Transverse colon (tissue), 4 donors: ENCODE measurements around the gene BTBD17.

Experiments used
- CTCF ChIP-seq, 5 experiments: fragments of 200-600 bp in 3 of 5; fragments of 450-650 bp in 2 of 5; sonication (generic) in 3 of 5; IDR thresholded peaks; 1 replicate in 2 of 5; 2 replicates in 3 of 5; pipeline ENCODE4 v1.5.1; 2016 to 2017; ENCODE audit warnings: antibody characterized with exemption in 5 of 5, inconsistent platforms in 3 of 5, mild to moderate bottlenecking in 2 of 5, moderate library complexity in 1 of 5
- EP300 ChIP-seq: sonication (generic); formaldehyde crosslinking; IDR thresholded peaks from one replicate; pipeline ENCODE4 v1.6.1; 2017; ENCODE audit warnings: antibody characterized with exemption, low read depth
- POLR2A ChIP-seq: fragments of 450-650 bp; IDR thresholded peaks from one replicate; pipeline ENCODE4 v1.6.1; 2016; ENCODE audit warnings: antibody characterized with exemption, mild to moderate bottlenecking, moderate library complexity
- POLR2AphosphoS5 ChIP-seq, 3 donors: sonication (generic); formaldehyde crosslinking; IDR thresholded peaks; one replicate each; pipeline ENCODE4 v1.6.1; 2016; ENCODE audit warnings: antibody characterized with exemption in 3 of 3

GRCh38 chr17:74402048-74402447, 40.4 kb upstream of the BTBD17 start:
- no peak for TF ChIP-seq EP300
- TF ChIP-seq POLR2A, result no peak
- TF ChIP-seq CTCF (IDR thresholded peaks at IDR 0.05), result no peak
- TF ChIP-seq POLR2AphosphoS5 (IDR thresholded peaks at IDR 0.05), result no peak
